Activated CD4-positive, alpha-beta memory T cell treated with anti-CD3 and anti-CD28 coated beads, Interleukin-2, amount 10 ng/mL, durations not matched to agents 7 days and 5 days (primary cell): ENCODE results near the gene ABHD18. TPM values are rescaled to one million over a fixed set of nuclear protein-coding genes. Genes with fewer than 3 reads are reported as not detected.
"Not testable (repeated sequence)": the region's sequence is repeated elsewhere in the genome, so short reads cannot be mapped to it uniquely, and the experiment has no call there.

ENCODE experiments used
- CTCF ChIA-PET: fragments of 350-600 bp; sonication (Branson Sonifier 250); formaldehyde crosslinking; loops from one replicate; lab custom pipeline; 2021; ENCODE audit warnings: antibody characterized with exemption, inconsistent platforms; lab: Charles Lee
- POLR2A ChIA-PET: fragments of 350-600 bp; sonication (Branson Sonifier 250); formaldehyde crosslinking; loops from one replicate; lab custom pipeline; 2021; ENCODE audit warnings: antibody characterized with exemption; lab: Charles Lee
- DNase-seq: peaks from one replicate; pipeline ENCODE4 v3.0.0-alpha.2; 2020
- H3K27ac Mint-ChIP-seq: one replicate; pipeline ENCODE4 v1.8.0; 2021; ENCODE audit warnings: mild to moderate bottlenecking, mixed read lengths
- H3K27me3 Mint-ChIP-seq: one replicate; pipeline ENCODE4 v1.8.0; 2021; ENCODE audit warnings: mixed read lengths
- H3K36me3 Mint-ChIP-seq: one replicate; pipeline ENCODE4 v1.8.0; 2021; ENCODE audit warnings: low read depth, mixed read lengths
- H3K4me1 Mint-ChIP-seq: one replicate; pipeline ENCODE4 v1.8.0; 2021; ENCODE audit warnings: mixed read lengths
- H3K4me3 Mint-ChIP-seq: one replicate; pipeline ENCODE4 v1.8.0; 2021; ENCODE audit warnings: mild to moderate bottlenecking, mixed read lengths
- H3K9me3 Mint-ChIP-seq: one replicate; pipeline ENCODE4 v1.8.0; 2021; ENCODE audit warnings: mixed read lengths
- total RNA-seq, 2 experiments: library from RNA; stranded (reverse); gene quantifications; one replicate each; pipeline ENCODE4 v1.2.3, GENCODE V29; 2021

Gene ABHD18
- total RNA-seq, 2 experiments from 2014 or later: 23.6 to 26.8 TPM

- H3K27me3 Mint-ChIP-seq, DNase-seq, H3K9me3 Mint-ChIP-seq: not testable (repeated sequence)
- peaks cover 43% of the 10 kb centered on the region for H3K4me1 Mint-ChIP-seq
- H3K27ac Mint-ChIP-seq: peak overlapping the region; percentile 95
- POLR2A ChIA-PET: interaction anchor here (0.9 to 4.2 kb wide), 17 partner anchors 10 to 1129 kb away, joined by 3 to 77 read pairs (median 6); partner anchors contain the start of genes LARP1B, PLK4 and SCLT1
- H3K36me3 Mint-ChIP-seq: peaks cover 15% of the 10 kb centered on the region
- CTCF ChIA-PET: interaction anchor here (1.3 to 2.3 kb wide), 5 partner anchors 9 to 96 kb away, joined by 4 to 15 read pairs (median 9); partner anchors contain the start of genes LARP1B and PLK4
- peak overlapping the region; percentile 92 for H3K4me3 Mint-ChIP-seq
Observed at GRCh38 chr4:127964426-127965061, 662 bp upstream of the ABHD18 start.

- peaks cover 43% of the 10 kb centered on the region for H3K4me1 Mint-ChIP-seq
- peak overlapping the region; percentile 95 for H3K27ac Mint-ChIP-seq
- no peaks in the 10 kb centered on the region for H3K27me3 Mint-ChIP-seq
- H3K4me3 Mint-ChIP-seq: peak overlapping the region; percentile 92
- POLR2A ChIA-PET: interaction anchor here (0.8 to 4.2 kb wide), 21 partner anchors 8 to 1128 kb away, joined by 3 to 77 read pairs (median 4); partner anchors contain the start of genes JADE1, LARP1B, PLK4 and SCLT1
- CTCF ChIA-PET: interaction anchor here (0.6 to 2.3 kb wide), 12 partner anchors 8 to 317 kb away, joined by 3 to 15 read pairs (median 4); partner anchors contain the start of genes LARP1B and PLK4
- H3K9me3 Mint-ChIP-seq: no peaks in the 10 kb centered on the region
- peaks cover 15% of the 10 kb centered on the region for H3K36me3 Mint-ChIP-seq
- peak; percentile 72 for DNase-seq
Observed at GRCh38 chr4:127965803-127966175, 583 bp downstream of the ABHD18 start.

GRCh38 chr4:127967141-127967775, 2.1 kb downstream of the ABHD18 start:
- ChIA-PET CTCF (no interaction called here), POLR2A (interaction anchor here (0.9 to 2.5 kb wide), 3 partner anchors 30 to 93 kb away, joined by 3 to 10 read pairs (median 7); partner anchors contain the start of genes LARP1B and PLK4)

GRCh38 chr4:127968586-127968985, 3.4 kb downstream of the ABHD18 start:
- Mint-ChIP-seq H3K27ac (peak overlapping the region; percentile 29), H3K27me3 (no peaks in the 10 kb centered on the region), H3K36me3 (peaks cover 14% of the 10 kb centered on the region), H3K9me3 (no peaks in the 10 kb centered on the region), H3K4me1 (peaks cover 29% of the 10 kb centered on the region), H3K4me3 (no peak overlapping the region)
- DNase-seq: no peak
- POLR2A ChIA-PET: interaction anchor here (1.3 to 2.5 kb wide), 2 partner anchors 88 to 92 kb away, joined by 7 to 10 read pairs; partner anchors contain the start of genes LARP1B and PLK4
- CTCF ChIA-PET: no interaction called here

More at GRCh38 chr4:127967141-127967775, 2.1 kb downstream of the ABHD18 start:
- H3K4me1 Mint-ChIP-seq: peaks cover 41% of the 10 kb centered on the region
- no peak for DNase-seq
- no peaks in the 10 kb centered on the region for H3K9me3 Mint-ChIP-seq
- H3K36me3 Mint-ChIP-seq: peaks cover 15% of the 10 kb centered on the region
- peak overlapping the region; percentile 1 for H3K27ac Mint-ChIP-seq
- H3K27me3 Mint-ChIP-seq: no peaks in the 10 kb centered on the region
- H3K4me3 Mint-ChIP-seq: no peak overlapping the region

GRCh38 chr4:127970925-127971324, 5.7 kb downstream of the ABHD18 start:
- H3K27ac Mint-ChIP-seq, H3K9me3 Mint-ChIP-seq, H3K27me3 Mint-ChIP-seq, H3K4me3 Mint-ChIP-seq, CTCF ChIA-PET, DNase-seq, POLR2A ChIA-PET: not testable (repeated sequence)
- Mint-ChIP-seq H3K36me3 (peaks cover 26% of the 10 kb centered on the region), H3K4me1 (peaks cover 28% of the 10 kb centered on the region)

- ChIA-PET CTCF (no interaction called here), POLR2A (interaction anchor here (2.0 kb wide), 1 partner anchor 10 kb away, joined by 15 read pairs; the partner anchor contains the start of genes ABHD18 and MFSD8)
- Mint-ChIP-seq H3K4me1 (peaks cover 5% of the 10 kb centered on the region), H3K9me3 (no peaks in the 10 kb centered on the region), H3K4me3 (no peak overlapping the region), H3K27me3 (no peaks in the 10 kb centered on the region), H3K36me3 (peaks cover 24% of the 10 kb centered on the region), H3K27ac (no peak overlapping the region)
- DNase-seq: no peak
Observed at GRCh38 chr4:127975121-127975770, 10.0 kb downstream of the ABHD18 start.

- DNase-seq: no peak
- H3K27me3 Mint-ChIP-seq: no peaks in the 10 kb centered on the region
- H3K9me3 Mint-ChIP-seq: no peaks in the 10 kb centered on the region
- no peak overlapping the region for H3K4me3 Mint-ChIP-seq
- no peak overlapping the region for H3K27ac Mint-ChIP-seq
- ChIA-PET CTCF (interaction anchor here (1.0 to 1.6 kb wide), 2 partner anchors 13 to 18 kb away, joined by 4 to 5 read pairs; partner anchors contain the start of genes ABHD18 and MFSD8), POLR2A (interaction anchor here (1.3 kb wide), 1 partner anchor 14 kb away, joined by 10 read pairs; the partner anchor contains the start of genes ABHD18 and MFSD8)
- peaks cover 3% of the 10 kb centered on the region for H3K4me1 Mint-ChIP-seq
- peaks cover 13% of the 10 kb centered on the region for H3K36me3 Mint-ChIP-seq
Observed at GRCh38 chr4:127978930-127979329, 13.7 kb downstream of the ABHD18 start.

GRCh38 chr4:127982445-127982844, 17.2 kb downstream of the ABHD18 start:
- peaks cover 15% of the 10 kb centered on the region for H3K36me3 Mint-ChIP-seq
- H3K9me3 Mint-ChIP-seq: no peaks in the 10 kb centered on the region
- no peak overlapping the region for H3K4me3 Mint-ChIP-seq
- no peaks in the 10 kb centered on the region for H3K27me3 Mint-ChIP-seq
- ChIA-PET POLR2A (interaction anchor here (1.7 kb wide), 1 partner anchor 17 kb away, joined by 3 read pairs; the partner anchor contains the start of genes ABHD18 and MFSD8), CTCF (no interaction called here)
- no peak overlapping the region for H3K27ac Mint-ChIP-seq
- H3K4me1 Mint-ChIP-seq: no peaks in the 10 kb centered on the region
- no peak for DNase-seq

- CTCF ChIA-PET: no interaction called here
Observed at GRCh38 chr4:127985989-127986388, 20.8 kb downstream of the ABHD18 start.

GRCh38 chr4:127988638-127989037, 23.4 kb downstream of the ABHD18 start:
- ChIA-PET POLR2A (no interaction called here), CTCF (no interaction called here)
- no peak overlapping the region for H3K27ac Mint-ChIP-seq
- peaks cover 29% of the 10 kb centered on the region for H3K36me3 Mint-ChIP-seq
- H3K27me3 Mint-ChIP-seq: no peaks in the 10 kb centered on the region
- no peak for DNase-seq
- H3K9me3 Mint-ChIP-seq: no peaks in the 10 kb centered on the region
- no peak overlapping the region for H3K4me3 Mint-ChIP-seq
- peaks cover 3% of the 10 kb centered on the region for H3K4me1 Mint-ChIP-seq

More at GRCh38 chr4:127985989-127986388, 20.8 kb downstream of the ABHD18 start:
- H3K36me3 Mint-ChIP-seq: peaks cover 24% of the 10 kb centered on the region
- no peaks in the 10 kb centered on the region for H3K9me3 Mint-ChIP-seq
- DNase-seq: no peak
- no peak overlapping the region for H3K27ac Mint-ChIP-seq
- H3K27me3 Mint-ChIP-seq: no peaks in the 10 kb centered on the region
- H3K4me1 Mint-ChIP-seq: no peaks in the 10 kb centered on the region
- H3K4me3 Mint-ChIP-seq: no peak overlapping the region
- POLR2A ChIA-PET: interaction anchor here (1.4 kb wide), 1 partner anchor 22 kb away, joined by 3 read pairs; the partner anchor contains the start of gene MFSD8

GRCh38 chr4:127993151-127993550, 27.9 kb downstream of the ABHD18 start:
- no peak overlapping the region for H3K4me3 Mint-ChIP-seq
- no peak overlapping the region for H3K27ac Mint-ChIP-seq
- CTCF ChIA-PET: no interaction called here
- H3K9me3 Mint-ChIP-seq: no peaks in the 10 kb centered on the region
- H3K27me3 Mint-ChIP-seq: no peaks in the 10 kb centered on the region
- no peak for DNase-seq
- H3K36me3 Mint-ChIP-seq: peaks cover 40% of the 10 kb centered on the region
- POLR2A ChIA-PET: no interaction called here
- peaks cover 14% of the 10 kb centered on the region for H3K4me1 Mint-ChIP-seq

- H3K9me3 Mint-ChIP-seq: peaks cover 4% of the 10 kb centered on the region
- ChIA-PET CTCF (no interaction called here), POLR2A (no interaction called here)
- H3K4me3 Mint-ChIP-seq: no peak overlapping the region
- H3K36me3 Mint-ChIP-seq: peaks cover 46% of the 10 kb centered on the region
- no peaks in the 10 kb centered on the region for H3K27me3 Mint-ChIP-seq
- H3K27ac Mint-ChIP-seq: no peak overlapping the region
- peaks cover 15% of the 10 kb centered on the region for H3K4me1 Mint-ChIP-seq
- no peak for DNase-seq
Observed at GRCh38 chr4:127995776-127996175, 30.6 kb downstream of the ABHD18 start.
